HG03575 (cell line): ENCODE data around the gene TMCO6.
"Not testable (repeated sequence)": the region's sequence is repeated elsewhere in the genome, so short reads cannot be mapped to it uniquely, and the experiment has no call there.

Experiments used
- ATAC-seq: cut with Tn5 transposase; IDR thresholded peaks from one replicate; pipeline ENCODE4 v1.9.1; 2021; ENCODE audit not compliant: unreplicated experiment, insufficient number of reproducible peaks, low FRiP score; ENCODE audit errors: extremely low read depth

The TMCO6 gene

DNA sequence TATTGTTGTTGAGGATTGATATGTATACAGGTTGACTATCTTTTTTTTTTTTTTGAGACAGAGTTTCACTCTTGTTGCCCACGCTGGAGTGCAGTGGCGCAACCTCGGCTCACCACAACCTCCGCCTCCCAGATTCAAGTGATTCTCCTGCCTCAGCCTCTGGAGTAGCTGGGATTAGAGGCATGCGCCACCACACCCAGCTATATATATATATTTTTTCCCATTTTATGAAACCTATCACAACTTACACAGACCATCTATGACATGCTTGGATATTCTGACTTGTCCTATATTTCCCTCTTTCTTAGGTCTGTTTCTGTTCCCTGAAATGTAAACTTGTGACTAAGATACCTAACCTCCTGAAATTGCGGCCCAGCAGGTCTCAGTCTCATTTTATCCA lies 11.3 kb upstream of the TMCO6 start:
- no peak for ATAC-seq

GRCh38 chr5:140628711-140629110 lies 10.5 kb upstream of the TMCO6 start:
- no peak for ATAC-seq

GRCh38 chr5:140630292-140631035 lies 8.8 kb upstream of the TMCO6 start:
- ATAC-seq: no peak

DNA sequence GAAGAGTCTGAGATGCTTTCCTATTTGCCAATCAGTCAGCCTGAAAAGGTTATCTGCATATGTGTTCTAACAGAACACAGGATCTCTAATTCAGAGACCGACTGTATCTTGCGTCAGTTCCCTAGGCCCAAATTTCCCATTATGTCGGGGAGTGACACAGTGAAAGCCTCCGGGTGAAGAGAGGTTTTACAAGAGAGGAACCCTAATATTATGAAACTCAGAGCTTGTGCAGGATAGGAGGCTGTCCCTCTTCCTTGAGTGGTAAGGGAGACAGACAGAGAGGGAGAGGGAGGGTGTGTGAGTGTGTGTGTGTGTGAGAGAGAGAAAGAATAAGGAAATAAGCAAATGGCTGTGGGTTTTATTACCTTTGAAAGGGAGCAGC lies 8.2 kb upstream of the TMCO6 start:
- no peak for ATAC-seq

DNA sequence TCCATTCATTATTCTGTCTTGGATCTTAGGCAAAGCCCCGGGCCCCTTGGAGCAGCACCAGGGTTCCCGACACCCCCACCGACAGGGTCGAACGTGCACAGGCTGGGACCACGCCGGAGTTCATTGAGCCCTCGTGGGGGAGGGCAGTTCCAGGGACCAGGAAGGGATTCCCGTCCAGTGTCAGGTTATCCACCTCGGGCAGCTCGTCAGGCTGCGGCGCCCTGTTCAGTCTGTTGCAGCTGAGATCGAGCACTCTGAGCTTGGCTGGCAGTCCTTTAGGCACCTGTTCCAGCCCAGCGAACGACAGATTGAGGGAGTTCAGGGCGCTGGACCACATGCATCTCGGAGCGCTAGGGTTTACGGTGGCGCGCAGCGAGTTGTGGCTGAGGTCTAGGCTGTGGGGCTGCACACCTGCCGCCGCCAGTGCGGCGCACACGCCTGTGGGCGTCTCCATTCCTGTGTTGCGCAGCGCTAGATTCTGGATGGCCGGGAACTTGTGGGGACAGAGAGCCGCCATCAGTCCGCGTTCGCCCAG lies 7.4 kb upstream of the TMCO6 start:
- ATAC-seq: no peak

DNA sequence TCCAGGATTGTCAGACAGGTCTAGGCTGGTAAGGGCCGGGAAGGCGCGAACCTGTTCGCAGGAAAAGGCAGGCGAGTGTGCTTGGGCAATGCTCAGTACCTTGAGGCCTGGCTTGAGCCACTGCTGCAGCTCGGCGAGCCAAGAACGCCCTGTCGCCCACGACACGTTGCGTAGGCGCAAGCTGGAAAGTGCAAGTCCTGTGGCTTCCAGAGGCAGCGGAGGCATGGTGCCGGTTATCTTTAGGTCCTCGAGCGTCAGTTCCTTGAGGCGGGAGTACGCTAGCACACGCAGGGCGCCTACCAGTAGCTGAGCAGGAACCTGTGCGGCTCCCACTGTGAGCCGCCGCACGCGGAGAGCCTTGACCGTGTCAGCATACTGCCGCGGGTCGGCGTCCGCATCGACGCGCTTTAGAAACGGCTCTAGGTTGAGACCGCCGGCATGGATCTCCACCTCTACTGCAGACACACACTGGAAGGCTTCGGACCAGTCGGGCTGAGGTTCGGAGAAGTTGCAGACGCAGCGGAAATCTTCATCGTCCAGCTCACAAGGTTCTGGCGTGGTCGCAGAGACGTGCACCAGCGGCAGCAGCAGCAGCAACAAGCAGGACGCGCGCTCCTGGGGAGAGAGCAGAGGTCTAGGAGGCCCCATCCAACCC lies 6.8 kb upstream of the TMCO6 start:
- no peak for ATAC-seq

GRCh38 chr5:140633021-140633471 lies 6.2 kb upstream of the TMCO6 start, which contains the start of gene CD14:
CD14 (minus strand) TSS chr5:140633175; CDS start chr5:140633071, 104 bp downstream.
- no peak for ATAC-seq

DNA sequence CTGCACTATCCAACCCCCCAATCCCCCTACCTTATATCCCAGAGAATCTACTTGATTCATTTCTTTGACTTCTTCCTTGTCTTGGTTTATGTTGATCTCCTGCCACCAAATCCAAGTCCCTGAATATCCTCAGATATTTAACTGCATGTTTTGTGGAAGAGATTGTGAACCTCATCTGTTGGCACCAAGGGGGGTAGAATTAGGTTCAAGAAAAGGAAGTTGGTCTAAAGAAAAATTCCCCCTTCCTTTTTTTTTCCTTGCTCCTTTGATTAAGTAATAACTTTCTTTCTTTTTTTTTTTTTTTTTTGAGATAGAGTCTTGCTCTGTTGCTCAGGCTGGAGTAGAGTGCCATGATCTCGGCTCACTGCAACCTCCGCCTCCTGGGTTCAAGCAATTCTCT lies 5.8 kb upstream of the TMCO6 start:
- ATAC-seq: no peak

GRCh38 chr5:140634103-140634502 lies 5.1 kb upstream of the TMCO6 start:
- ATAC-seq: no peak

- ATAC-seq: no peak
Observed at GRCh38 chr5:140635291-140636257, 3.7 kb upstream of the TMCO6 start.

DNA sequence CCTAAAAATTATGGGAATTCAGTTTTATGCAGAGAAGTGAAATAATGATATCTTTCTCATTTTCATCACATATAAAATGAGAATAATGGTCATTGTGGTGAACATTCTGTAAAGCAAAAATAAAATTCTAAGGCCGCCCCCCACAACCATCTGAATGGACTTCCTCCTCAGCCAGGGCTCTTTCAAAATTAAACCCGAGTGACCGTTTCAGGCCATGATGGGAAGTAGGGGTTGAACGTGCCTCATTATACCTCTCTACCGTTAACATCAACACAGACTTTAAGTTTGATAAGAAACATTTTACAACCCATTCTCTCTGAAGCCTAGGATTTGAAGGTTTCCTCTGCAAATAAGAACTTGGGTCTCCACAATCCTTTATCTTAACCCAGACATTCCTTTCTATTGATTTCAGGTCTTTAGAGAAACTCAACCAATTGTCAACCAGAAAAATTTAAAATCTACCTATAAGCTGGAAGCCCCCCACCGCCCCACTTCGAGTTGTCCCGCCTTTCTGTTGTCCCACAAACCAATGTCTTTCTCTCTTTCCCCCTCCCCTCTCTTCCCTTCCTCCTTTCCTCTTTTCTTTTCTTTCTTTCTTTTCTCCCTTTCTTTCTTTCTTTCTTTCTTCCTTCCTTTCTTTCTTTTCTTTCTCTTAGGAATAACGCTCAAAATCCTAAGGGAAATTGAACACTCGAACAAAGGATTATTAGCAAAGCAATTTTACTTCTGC lies 1.7 kb upstream of the TMCO6 start:
- ATAC-seq: no peak

DNA sequence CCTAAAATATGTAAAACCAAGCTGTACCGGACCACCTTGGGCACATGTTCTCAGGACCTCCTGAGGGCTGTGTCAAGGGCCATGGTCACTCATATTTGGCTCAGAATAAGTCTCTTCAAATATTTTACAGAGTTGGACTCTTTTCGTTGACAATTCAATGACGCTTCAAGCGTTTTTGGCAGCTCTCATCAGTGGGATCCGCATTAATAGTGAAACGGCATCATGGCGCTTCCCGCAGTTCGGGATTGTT lies 428 bp upstream of the TMCO6 start:
- ATAC-seq: not testable (repeated sequence)

DNA sequence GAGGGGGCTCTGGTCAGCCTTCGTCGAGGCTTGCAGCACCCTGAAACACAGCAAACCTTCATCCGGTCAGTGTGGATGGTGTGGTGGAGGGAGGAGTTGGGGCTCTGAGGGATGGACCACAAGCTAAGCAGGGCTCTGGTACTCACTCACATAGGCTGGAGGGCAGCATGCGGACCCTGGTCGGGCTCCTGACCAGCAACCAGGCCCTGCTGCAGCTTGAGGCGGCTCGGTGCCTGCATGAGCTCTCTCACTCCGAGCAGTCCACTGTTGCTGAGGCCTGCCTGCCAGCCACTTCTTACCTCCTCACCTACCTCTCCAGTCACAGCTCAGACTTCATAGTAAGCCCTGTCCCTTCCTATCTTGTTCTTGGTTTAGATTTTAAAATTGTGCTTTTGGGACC lies 2.5 kb downstream of the TMCO6 start:
- no peak for ATAC-seq

DNA sequence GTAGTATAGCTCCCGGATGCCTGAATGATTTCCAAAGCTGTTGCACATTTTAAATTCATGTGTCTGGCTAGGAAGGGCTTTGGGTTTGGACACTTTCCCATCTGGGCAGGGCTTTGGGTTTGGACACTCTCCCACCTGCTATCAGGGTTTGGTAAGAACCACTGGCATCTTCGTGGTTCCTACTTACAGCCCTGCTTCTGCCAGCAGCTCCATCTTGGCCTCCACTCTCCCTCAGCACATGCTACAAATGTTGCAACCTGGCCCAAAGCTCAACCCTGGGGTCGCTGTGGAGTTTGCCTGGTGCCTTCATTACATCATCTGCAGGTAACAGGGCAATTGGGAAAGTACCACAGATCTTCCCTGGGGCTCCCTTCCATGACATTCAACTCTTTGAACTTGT lies 3.5 kb downstream of the TMCO6 start:
- ATAC-seq: no peak

DNA sequence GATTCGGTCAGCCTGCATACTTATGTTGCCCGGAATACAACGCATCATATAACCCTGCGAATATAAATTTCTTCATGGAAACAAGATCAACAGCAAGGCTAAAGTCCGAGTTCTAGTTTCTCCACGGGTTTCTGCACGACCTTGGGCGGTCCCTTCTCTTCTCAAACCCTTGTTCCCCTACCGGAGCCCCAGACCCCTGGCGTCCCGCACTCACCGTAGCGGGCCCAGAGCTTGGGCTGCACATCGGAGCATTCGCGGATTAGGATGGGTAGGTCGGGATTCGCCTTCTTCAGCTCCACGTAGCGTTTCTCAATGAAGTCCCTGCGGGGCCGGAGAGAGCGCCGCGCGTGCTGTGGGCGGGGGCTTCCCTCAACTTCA lies 7.8 kb downstream of the TMCO6 start:
- ATAC-seq: no peak

GRCh38 chr5:140658870-140659269 lies 19.6 kb downstream of the TMCO6 start:
- no peak for ATAC-seq

DNA sequence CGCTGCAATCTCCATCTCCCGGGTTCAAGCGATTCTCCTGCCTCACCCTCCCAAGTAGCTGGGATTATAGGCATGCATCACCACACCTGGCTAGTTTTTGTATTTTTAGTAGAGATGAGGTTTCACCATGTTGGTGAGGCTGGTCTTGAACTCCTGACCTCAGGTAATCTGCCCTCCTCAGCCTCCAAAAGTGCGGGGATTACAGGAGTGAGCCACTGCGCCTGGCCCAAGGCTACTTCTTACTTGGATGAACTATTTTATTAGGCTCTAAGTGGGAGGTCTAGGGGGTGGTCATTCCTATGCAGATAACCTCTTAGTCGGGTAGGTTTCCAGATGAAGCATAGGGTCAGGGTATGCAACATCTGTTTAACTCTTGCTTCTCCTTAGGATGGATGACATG lies 21.1 kb downstream of the TMCO6 start:
- not testable (repeated sequence) for ATAC-seq

- no peak for ATAC-seq
Observed at GRCh38 chr5:140664030-140664358, 24.7 kb downstream of the TMCO6 start.
